Activated CD4-positive, CD25-positive, alpha-beta regulatory T cell treated with anti-CD3 and anti-CD28 coated beads, Interleukin-2, amount 50 U/mL, for 24 hours (primary cell): Measurements from ENCODE around the gene DDC.
A peak's percentile ranks its signal among the peaks of the same experiment; 100 is the strongest.

Source experiments
- ATAC-seq, 2 donors: fragments of 150-1000 bp; cut with Tn5 transposase; one replicate each; pipeline ENCODE4 v1.10.0; 2021; ENCODE audit warnings: mild to moderate bottlenecking in 1 of 2, moderate library complexity in 1 of 2

The DDC gene

DNA sequence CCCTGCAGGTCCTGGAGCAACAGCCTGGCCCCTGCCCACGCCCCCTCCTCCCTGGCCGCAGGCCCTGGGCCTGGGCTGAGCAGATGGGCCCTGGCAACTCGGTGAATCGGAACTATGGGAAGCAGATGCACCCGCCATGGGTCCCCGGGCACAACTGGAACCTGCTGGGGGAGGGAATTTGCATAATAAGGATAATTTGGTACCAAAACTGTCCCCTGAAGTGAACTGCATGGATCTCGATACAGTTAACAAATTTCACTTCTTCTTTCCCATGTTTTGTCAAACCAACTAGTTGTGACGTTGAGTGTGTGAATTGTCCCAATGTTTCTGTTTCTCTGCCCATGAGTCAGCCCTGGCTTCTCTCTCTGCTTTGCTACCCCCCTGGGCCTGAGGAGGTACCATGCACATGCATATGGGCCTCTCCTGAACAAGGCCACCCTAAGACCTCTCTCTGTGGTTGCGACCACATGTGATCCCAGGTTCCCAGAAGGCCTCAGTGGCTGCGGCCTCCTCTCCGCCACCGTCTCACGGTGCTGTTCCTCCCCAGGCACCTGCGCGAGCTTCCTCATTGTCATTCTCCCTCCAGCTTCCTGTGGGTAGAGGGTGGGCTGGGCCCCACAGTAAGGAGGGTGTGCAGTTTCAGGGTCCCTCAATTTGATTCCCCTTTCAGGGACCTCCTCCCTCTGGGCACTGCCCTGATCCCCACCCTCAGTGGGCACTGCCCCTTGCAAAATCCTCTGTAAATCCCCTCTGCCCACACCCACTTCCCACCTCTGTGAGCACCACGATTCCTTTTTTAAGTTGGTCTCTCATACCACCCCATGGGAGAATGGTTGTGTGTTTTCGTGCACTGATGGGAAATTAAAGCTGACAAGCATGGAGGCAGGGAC, 155.1 kb downstream of the DDC start:
- ATAC-seq: peak; percentile 27 to 43
